Esophagus mucosa (tissue), 1 donor: ENCODE data around the gene HCRTR1. TPM values are rescaled to one million over a fixed set of nuclear protein-coding genes. Genes with fewer than 3 reads are reported as not detected.

Experiments
- ATAC-seq: fragments of 200-7000 bp; cut with Tn5 transposase; one replicate; pipeline ENCODE4 v1.9.1; 2020
- total RNA-seq: library from RNA; stranded (reverse); gene quantifications from one replicate; pipeline ENCODE4 v1.2.4, GENCODE V29; 2023
- donor health status: DM: yes; HTN: yes; CAD: no.

Gene HCRTR1
- total RNA-seq: not detected

- no peak for ATAC-seq
Observed at GRCh38 chr1:31617218-31617915, at the start of gene HCRTR1. Gene HCRTR1, plus strand, starts transcription at chr1:31617689. Its CDS starts 1,504 bp downstream, at chr1:31619193.

GRCh38 chr1:31567956-31568570 lies 49.4 kb upstream of the HCRTR1 start:
- ATAC-seq: no peak

GRCh38 chr1:31568895-31569595 lies 48.4 kb upstream of the HCRTR1 start:
- no peak for ATAC-seq

GRCh38 chr1:31569596-31570173 lies 47.8 kb upstream of the HCRTR1 start:
- ATAC-seq: no peak

GRCh38 chr1:31570228-31570627 lies 47.3 kb upstream of the HCRTR1 start:
- no peak for ATAC-seq

- no peak for ATAC-seq
Observed at GRCh38 chr1:31570906-31571305, 46.6 kb upstream of the HCRTR1 start.

- no peak for ATAC-seq
Observed at GRCh38 chr1:31571340-31572295, 45.9 kb upstream of the HCRTR1 start.

- ATAC-seq: peak; percentile 37
Observed at GRCh38 chr1:31572323-31573104, 45.0 kb upstream of the HCRTR1 start.

GRCh38 chr1:31573261-31573660 lies 44.2 kb upstream of the HCRTR1 start:
- no peak for ATAC-seq

- peak; percentile 56 for ATAC-seq
Observed at GRCh38 chr1:31574749-31575368, 42.6 kb upstream of the HCRTR1 start.

GRCh38 chr1:31575369-31576140 lies 41.9 kb upstream of the HCRTR1 start:
- peak; percentile 58 for ATAC-seq

GRCh38 chr1:31576201-31576669 lies 41.3 kb upstream of the HCRTR1 start, which contains the start of gene TINAGL1:
Gene TINAGL1, plus strand, starts transcription at chr1:31576515. Its CDS starts 634 bp downstream, at chr1:31577149.
- ATAC-seq: peak; percentile 64

GRCh38 chr1:31576743-31577455 lies 40.6 kb upstream of the HCRTR1 start:
- ATAC-seq: no peak

- no peak for ATAC-seq
Observed at GRCh38 chr1:31577515-31578192, 39.8 kb upstream of the HCRTR1 start.

GRCh38 chr1:31579374-31579773 lies 38.1 kb upstream of the HCRTR1 start:
- no peak for ATAC-seq

- no peak for ATAC-seq
Observed at GRCh38 chr1:31580513-31580870, 37.0 kb upstream of the HCRTR1 start.

- no peak for ATAC-seq
Observed at GRCh38 chr1:31580891-31581603, 36.4 kb upstream of the HCRTR1 start.
